Type B pancreatic cell (in vitro differentiated cells): ENCODE results near the gene HS3ST3B1. TPM values are rescaled to one million over a fixed set of nuclear protein-coding genes. Genes with fewer than 3 reads are reported as not detected.

ENCODE experiments used
- DNase-seq: peaks from one replicate; pipeline ENCODE4 v3.0.0; 2021; ENCODE audit warnings: mixed read lengths; ENCODE audit not compliant: unreplicated experiment; ENCODE audit errors: extremely low spot score
- H3K27ac Mint-ChIP-seq: 2 replicates; pipeline ENCODE4 v1.8.0; 2021; ENCODE audit warnings: mild to moderate bottlenecking, mixed read lengths
- H3K27me3 Mint-ChIP-seq: 2 replicates; pipeline ENCODE4 v1.8.0; 2021; ENCODE audit warnings: mixed read lengths
- H3K36me3 Mint-ChIP-seq: 2 replicates; pipeline ENCODE4 v1.8.0; 2021; ENCODE audit warnings: mixed read lengths
- H3K4me1 Mint-ChIP-seq: one replicate; pipeline ENCODE4 v1.8.0; 2021; ENCODE audit warnings: mixed read lengths; ENCODE audit not compliant: unreplicated experiment
- H3K4me3 Mint-ChIP-seq: 2 replicates; pipeline ENCODE4 v1.8.0; 2021; ENCODE audit warnings: mild to moderate bottlenecking, mixed read lengths
- H3K9me3 Mint-ChIP-seq: 2 replicates; pipeline ENCODE4 v1.8.0; 2021; ENCODE audit warnings: mixed read lengths
- CTCF ChIP-seq: fragments of 200-600 bp; sonication (generic); conservative IDR thresholded peaks from 2 replicates; pipeline ENCODE4 v1.5.0; 2021; ENCODE audit warnings: antibody characterized with exemption, mild to moderate bottlenecking
- total RNA-seq: library from RNA; stranded (reverse); gene quantifications from 2 replicates; pipeline ENCODE4 v1.2.1, GENCODE V29; 2021; ENCODE audit warnings: low replicate concordance

The HS3ST3B1 gene
- total RNA-seq, 1 donor from 2014 or later, result 12.9 TPM

- DNase-seq, result no peak
- Mint-ChIP-seq H3K9me3 (no peaks in the 10 kb centered on the region), H3K4me1 (peaks cover 36% of the 10 kb centered on the region), H3K4me3 (peak overlapping the region; percentile 65), H3K36me3 (peaks cover 9% of the 10 kb centered on the region), H3K27ac (no peak overlapping the region), H3K27me3 (peaks cover 35% of the 10 kb centered on the region)
- no peak for TF ChIP-seq CTCF
Measured at GRCh38 chr17:14311186-14311705, 10.4 kb downstream of the HS3ST3B1 start.

- H3K36me3 Mint-ChIP-seq, result peaks cover 9% of the 10 kb centered on the region
- peaks cover 39% of the 10 kb centered on the region for H3K4me1 Mint-ChIP-seq
- peaks cover 30% of the 10 kb centered on the region for H3K27me3 Mint-ChIP-seq
- no peak overlapping the region for H3K4me3 Mint-ChIP-seq
- no peak for TF ChIP-seq CTCF
- no peak for DNase-seq
- no peaks in the 10 kb centered on the region for H3K9me3 Mint-ChIP-seq
- no peak overlapping the region for H3K27ac Mint-ChIP-seq
Measured at GRCh38 chr17:14311981-14312380, 11.1 kb downstream of the HS3ST3B1 start.

- Mint-ChIP-seq H3K4me1 (peaks cover 44% of the 10 kb centered on the region), H3K36me3 (peaks cover 9% of the 10 kb centered on the region), H3K9me3 (no peaks in the 10 kb centered on the region), H3K4me3 (no peak overlapping the region), H3K27ac (peak overlapping the region; percentile 61), H3K27me3 (peaks cover 34% of the 10 kb centered on the region)
- no peak for TF ChIP-seq CTCF
- no peak for DNase-seq
Measured at GRCh38 chr17:14312522-14312921, 11.6 kb downstream of the HS3ST3B1 start.

GRCh38 chr17:14316126-14316832 is 15.4 kb downstream of the HS3ST3B1 start:
- Mint-ChIP-seq H3K4me1 (peaks cover 34% of the 10 kb centered on the region), H3K9me3 (no peaks in the 10 kb centered on the region), H3K4me3 (no peak overlapping the region), H3K36me3 (peaks cover 5% of the 10 kb centered on the region), H3K27ac (no peak overlapping the region), H3K27me3 (peaks cover 28% of the 10 kb centered on the region)
- no peak for DNase-seq
- no peak for TF ChIP-seq CTCF

- Mint-ChIP-seq H3K27ac (no peak overlapping the region), H3K9me3 (no peaks in the 10 kb centered on the region), H3K4me1 (peaks cover 40% of the 10 kb centered on the region), H3K4me3 (no peak overlapping the region), H3K27me3 (peaks cover 26% of the 10 kb centered on the region), H3K36me3 (peaks cover 3% of the 10 kb centered on the region)
- no peak for DNase-seq
- no peak for TF ChIP-seq CTCF
Measured at GRCh38 chr17:14317383-14317782, 16.5 kb downstream of the HS3ST3B1 start.
